ENCODE data around the gene COIL. TPM values are rescaled to one million over a fixed set of nuclear protein-coding genes. Genes with fewer than 3 reads are reported as not detected.
A peak's percentile ranks its signal among the peaks of the same experiment; 100 is the strongest.
"Not testable (repeated sequence)": the region's sequence is repeated elsewhere in the genome, so short reads cannot be mapped to it uniquely, and the experiment has no call there.

COIL gene
- total RNA-seq, 4 donors from 2014 or later = 10.8 to 13.2 (median 11.4) TPM

- no peaks in the 10 kb centered on the region for H3K27me3 ChIP-seq
- no peak overlapping the region for H3K4me3 ChIP-seq
- no peak for DNase-seq
- intact Hi-C loops (cut with DNase I) = no loop called here
- TF ChIP-seq POLR2A (IDR thresholded peaks at IDR 0.05) = no peak
- no peaks in the 10 kb centered on the region for H3K9me3 ChIP-seq
- peaks cover 0 to 11% (median 4%) of the 10 kb centered on the region in 3 donors for H3K4me1 ChIP-seq
- H3K36me3 ChIP-seq = peaks cover 0 to 92% (median 36%) of the 10 kb centered on the region in 3 donors
- WGBS, 2 donors = 82 to 86% methylated on average over 11 of the region's 11 CpGs
- H3K27ac ChIP-seq = no peak overlapping the region
Observed at GRCh38 chr17:56987283-56987834, 26.5 kb upstream of the COIL start.

DNA sequence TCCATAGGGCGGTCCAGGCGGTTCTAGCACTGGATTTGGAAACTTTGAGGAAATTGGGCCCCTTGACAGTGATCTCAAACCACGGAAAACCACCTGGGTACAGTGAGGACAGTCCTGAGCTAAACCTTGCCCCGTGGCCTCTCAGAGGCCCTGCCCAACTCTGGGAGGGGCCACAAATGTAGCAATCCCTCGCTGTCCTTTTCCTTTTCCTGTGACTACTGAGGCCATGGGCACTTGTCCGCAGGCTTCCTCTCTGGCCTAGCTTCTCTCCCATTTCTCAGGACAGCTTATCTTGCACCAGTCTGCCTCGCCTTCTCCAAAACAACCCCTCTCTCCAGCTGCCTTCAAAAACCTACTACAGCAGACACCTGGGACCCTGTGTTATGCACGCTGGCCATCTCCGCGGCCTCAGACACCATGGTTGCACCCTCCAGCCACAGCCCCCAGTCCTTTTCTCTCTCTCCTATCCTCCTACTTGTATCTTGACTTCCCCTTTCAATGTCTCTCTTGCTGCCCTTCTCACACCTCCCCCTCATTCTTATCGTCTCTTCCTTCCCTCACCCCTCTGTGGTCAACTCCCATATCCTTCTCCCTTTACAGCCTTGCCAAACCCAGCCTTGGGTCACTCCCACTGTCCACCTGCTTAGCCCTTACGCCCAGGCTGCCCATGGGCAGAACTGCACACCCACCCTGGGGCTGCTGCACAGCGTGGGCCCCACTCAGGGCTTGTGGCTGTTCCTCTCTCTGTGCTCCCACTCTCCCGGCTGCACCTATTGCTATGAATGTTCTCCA is 24.7 kb upstream of the COIL start:
- Histone ChIP-seq H3K27ac (no peak overlapping the region), H3K4me1 (peaks cover 0 to 29% (median 20%) of the 10 kb centered on the region in 3 donors), H3K36me3 (peaks cover 0 to 88% (median 25%) of the 10 kb centered on the region in 3 donors), H3K9me3 (no peaks in the 10 kb centered on the region), H3K4me3 (no peak overlapping the region), H3K27me3 (no peaks in the 10 kb centered on the region)
- no peak for DNase-seq
- 77 to 86% methylated on average over 14 of the region's 14 CpGs for WGBS, 2 donors
- TF ChIP-seq, protein P1, sequence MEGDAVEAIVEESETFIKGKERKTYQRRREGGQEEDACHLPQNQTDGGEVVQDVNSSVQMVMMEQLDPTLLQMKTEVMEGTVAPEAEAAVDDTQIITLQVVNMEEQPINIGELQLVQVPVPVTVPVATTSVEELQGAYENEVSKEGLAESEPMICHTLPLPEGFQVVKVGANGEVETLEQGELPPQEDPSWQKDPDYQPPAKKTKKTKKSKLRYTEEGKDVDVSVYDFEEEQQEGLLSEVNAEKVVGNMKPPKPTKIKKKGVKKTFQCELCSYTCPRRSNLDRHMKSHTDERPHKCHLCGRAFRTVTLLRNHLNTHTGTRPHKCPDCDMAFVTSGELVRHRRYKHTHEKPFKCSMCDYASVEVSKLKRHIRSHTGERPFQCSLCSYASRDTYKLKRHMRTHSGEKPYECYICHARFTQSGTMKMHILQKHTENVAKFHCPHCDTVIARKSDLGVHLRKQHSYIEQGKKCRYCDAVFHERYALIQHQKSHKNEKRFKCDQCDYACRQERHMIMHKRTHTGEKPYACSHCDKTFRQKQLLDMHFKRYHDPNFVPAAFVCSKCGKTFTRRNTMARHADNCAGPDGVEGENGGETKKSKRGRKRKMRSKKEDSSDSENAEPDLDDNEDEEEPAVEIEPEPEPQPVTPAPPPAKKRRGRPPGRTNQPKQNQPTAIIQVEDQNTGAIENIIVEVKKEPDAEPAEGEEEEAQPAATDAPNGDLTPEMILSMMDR (IDR thresholded peaks at IDR 0.05) = no peak
- TF ChIP-seq POLR2A (IDR thresholded peaks at IDR 0.05) = no peak
- intact Hi-C loops (cut with DNase I) = no loop called here

DNA sequence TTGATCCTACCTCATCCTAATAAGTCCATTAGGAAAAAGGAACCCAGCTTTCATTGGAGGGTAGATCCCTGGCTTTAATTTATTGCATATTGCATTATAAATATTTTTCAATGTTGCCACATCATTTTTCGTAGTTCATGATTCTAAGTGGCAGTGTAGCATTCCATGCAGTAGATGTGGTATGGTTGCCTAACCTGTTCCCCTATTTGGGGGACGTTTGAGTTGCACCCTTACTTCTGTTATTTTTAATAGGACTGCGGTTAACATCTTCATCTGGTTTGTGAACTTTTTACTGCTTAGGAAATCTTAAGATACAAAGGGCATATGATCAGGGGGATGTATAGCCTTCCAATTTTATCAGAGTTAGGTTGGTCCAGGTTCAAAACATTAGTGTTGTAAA is 22.5 kb upstream of the COIL start:
- no peak for DNase-seq
- intact Hi-C loops (cut with DNase I) = no loop called here
- Histone ChIP-seq H3K36me3 (peaks cover 0 to 66% (median 22%) of the 10 kb centered on the region in 3 donors), H3K4me3 (no peak overlapping the region), H3K4me1 (peaks cover 8 to 51% (median 32%) of the 10 kb centered on the region in 3 donors), H3K27me3 (no peaks in the 10 kb centered on the region), H3K9me3 (no peaks in the 10 kb centered on the region), H3K27ac (peak overlapping the region in 3 of 4 donors; percentile 67 to 84 (median 77))
- 55 to 72% methylated on average over 3 of the region's 3 CpGs for WGBS, 2 donors
- no peak for TF ChIP-seq POLR2A (IDR thresholded peaks at IDR 0.05)

GRCh38 chr17:56982312-56982711 is 21.5 kb upstream of the COIL start:
- Histone ChIP-seq H3K27ac (peak overlapping the region; percentile 47 to 84 (median 72)), H3K9me3 (no peaks in the 10 kb centered on the region), H3K27me3 (no peaks in the 10 kb centered on the region), H3K4me1 (peaks cover 12 to 57% (median 33%) of the 10 kb centered on the region in 3 donors), H3K4me3 (no peak overlapping the region), H3K36me3 (peaks cover 0 to 56% (median 13%) of the 10 kb centered on the region in 3 donors)
- TF ChIP-seq, protein P1 (IDR thresholded peaks at IDR 0.05) = no peak
- no peak for TF ChIP-seq POLR2A (IDR thresholded peaks at IDR 0.05)
- intact Hi-C loops (cut with DNase I) = no loop called here
- 23 to 57% methylated on average over 5 of the region's 8 CpGs for WGBS, 2 donors
- DNase-seq = no peak

GRCh38 chr17:56980526-56980925 is 19.7 kb upstream of the COIL start:
- Histone ChIP-seq H3K4me1 (peaks cover 12 to 64% (median 33%) of the 10 kb centered on the region in 3 donors), H3K27ac (peak overlapping the region in 3 of 4 donors; percentile 67 to 84 (median 77)), H3K36me3 (peaks cover 0 to 38% (median 7%) of the 10 kb centered on the region in 3 donors), H3K4me3 (peak overlapping the region in 1 of 4 donors; percentile 14)
- WGBS, 2 donors = 61 to 67% methylated on average over 12 of the region's 12 CpGs
- intact Hi-C loops (cut with DNase I); DNase-seq; H3K9me3 ChIP-seq; H3K27me3 ChIP-seq: not testable (repeated sequence)

GRCh38 chr17:56979091-56979480 is 18.2 kb upstream of the COIL start:
- DNase-seq = no peak
- Histone ChIP-seq H3K9me3 (no peaks in the 10 kb centered on the region), H3K36me3 (peaks cover 0 to 23% (median 0%) of the 10 kb centered on the region in 3 donors), H3K27ac (peak overlapping the region; percentile 59 to 83 (median 81)), H3K4me3 (peak overlapping the region; percentile 43 to 86 (median 60)), H3K27me3 (no peaks in the 10 kb centered on the region), H3K4me1 (peaks cover 12 to 71% (median 33%) of the 10 kb centered on the region in 3 donors)
- WGBS, 2 donors = 24 to 56% methylated on average over 3 of the region's 3 CpGs
- no peak for TF ChIP-seq POLR2A (IDR thresholded peaks at IDR 0.05)
- TF ChIP-seq, protein P1 (IDR thresholded peaks at IDR 0.05) = no peak
- intact Hi-C loops (cut with DNase I) = no loop called here

All from esophagus squamous epithelium (tissue), 5 donors.